T47D (cell line): ENCODE measurements around the gene FNDC3B.

Experiments used
- DNase-seq, 2 experiments: peaks; one replicate each; pipeline versions ENCODE4 v3.0.0 to v3.0.0-alpha.2; 2011 to 2012; ENCODE audit warnings: low read depth in 1 of 2, low spot score in 1 of 2
- JUND ChIP-seq: IDR thresholded peaks from 2 replicates; pipeline ENCODE4 v1.6.1; 2012; ENCODE audit warnings: low read depth
- in situ Hi-C: cut with HindIII; loops from 2 replicates; pipeline ENCODE4 v1.10.0; 2016; ENCODE audit warnings: low sequenced_read_pairs, low pct_unique_long_range_greater_than_20kb

The FNDC3B gene

DNA sequence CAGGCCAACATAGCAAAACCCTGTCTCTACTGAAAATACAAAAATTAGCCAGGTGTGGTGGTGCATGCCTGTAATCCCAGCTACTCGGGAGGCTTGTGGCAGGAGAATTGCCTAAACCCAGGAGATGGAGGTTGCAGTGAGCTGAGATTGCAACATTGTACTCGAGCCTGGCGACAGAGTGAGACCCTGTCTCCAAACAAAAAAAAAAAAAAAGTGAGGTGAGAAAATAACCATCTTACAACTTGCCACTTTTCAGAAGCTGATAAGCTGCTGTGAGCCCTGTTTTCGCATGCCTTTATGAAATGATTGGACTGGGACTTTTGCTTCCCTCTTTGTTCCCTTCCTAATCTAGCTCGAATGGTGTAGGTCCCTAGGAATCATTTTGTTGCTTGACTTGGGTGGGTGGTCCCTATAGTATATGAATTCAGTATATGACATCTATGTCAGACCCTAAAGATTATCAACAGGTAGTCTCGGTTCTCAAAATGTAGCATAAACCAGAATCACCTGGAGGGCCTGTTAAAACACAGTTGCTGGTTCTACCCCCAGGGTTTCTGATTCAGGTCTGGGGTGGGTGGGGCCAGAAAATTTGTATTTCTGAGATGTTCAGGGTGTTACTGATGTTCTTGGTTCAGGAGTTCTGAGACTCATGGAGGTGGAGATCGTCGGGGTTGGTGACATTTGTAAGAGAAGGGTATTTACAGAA is 107.9 kb downstream of the FNDC3B start:
- in situ Hi-C loops, result no loop called here
- no peak for TF ChIP-seq JUND
- DNase-seq, result no peak

DNA sequence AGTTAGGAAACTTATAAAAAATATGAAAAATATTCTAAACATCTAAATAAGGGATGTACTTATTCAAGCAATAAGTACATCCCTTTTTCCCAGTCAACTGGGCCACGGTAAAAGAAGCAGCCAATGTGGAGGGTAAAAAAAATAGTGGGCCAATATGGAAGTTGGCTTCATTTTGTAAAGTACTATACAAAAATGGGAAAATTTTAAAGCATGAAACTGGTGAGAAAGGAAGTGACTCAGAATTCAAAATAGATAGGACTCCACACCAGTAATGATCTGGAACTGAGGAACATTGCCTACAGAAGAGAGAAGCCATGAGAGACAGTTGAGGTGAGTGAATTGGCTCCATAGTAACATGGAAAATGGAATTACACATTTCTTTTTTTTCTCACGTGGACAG is 108.9 kb downstream of the FNDC3B start:
- no peak for DNase-seq
- TF ChIP-seq JUND, result no peak
- in situ Hi-C loops, result no loop called here

DNA sequence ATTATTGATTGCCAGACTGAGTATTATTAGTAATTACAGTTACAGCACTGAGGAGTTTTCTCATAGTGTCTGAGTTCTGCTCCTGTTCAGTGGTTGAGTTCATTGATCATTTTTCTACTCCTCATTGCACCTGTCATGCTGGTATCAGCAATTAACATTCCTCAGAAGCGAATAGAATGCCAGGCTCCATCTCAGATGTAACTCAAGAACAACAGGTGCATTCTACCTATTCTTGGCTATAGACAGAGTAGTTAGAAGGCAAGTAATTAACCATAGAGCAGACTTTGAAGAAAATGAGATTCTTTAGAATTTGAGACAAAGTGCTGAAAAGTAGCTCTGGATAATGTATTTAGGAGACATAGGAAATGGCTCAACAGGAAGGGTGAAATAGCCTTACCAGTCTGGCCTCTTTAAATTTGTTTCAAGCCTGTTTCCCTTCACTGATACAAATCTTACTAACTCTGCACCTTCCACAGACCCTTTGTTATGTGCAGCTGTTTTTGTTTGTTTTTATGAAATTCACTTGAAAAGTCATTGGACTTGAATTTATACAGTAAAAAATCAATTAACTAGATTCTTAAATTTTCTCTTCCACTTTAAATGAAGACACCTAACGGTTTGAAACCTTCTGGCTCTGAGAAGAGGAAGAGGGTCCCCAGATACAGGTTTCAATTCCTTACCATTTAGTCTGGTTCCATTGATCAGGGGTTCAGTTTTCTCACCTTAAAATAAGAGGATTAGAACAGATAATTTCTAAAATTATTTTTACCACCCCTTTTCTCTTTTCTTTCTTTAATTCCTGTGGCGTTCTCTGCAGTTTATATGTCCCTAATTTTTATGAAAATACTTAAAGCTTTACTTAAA is 109.6 kb downstream of the FNDC3B start:
- no peak for DNase-seq
- in situ Hi-C loops, result no loop called here
- TF ChIP-seq JUND, result no peak

DNA sequence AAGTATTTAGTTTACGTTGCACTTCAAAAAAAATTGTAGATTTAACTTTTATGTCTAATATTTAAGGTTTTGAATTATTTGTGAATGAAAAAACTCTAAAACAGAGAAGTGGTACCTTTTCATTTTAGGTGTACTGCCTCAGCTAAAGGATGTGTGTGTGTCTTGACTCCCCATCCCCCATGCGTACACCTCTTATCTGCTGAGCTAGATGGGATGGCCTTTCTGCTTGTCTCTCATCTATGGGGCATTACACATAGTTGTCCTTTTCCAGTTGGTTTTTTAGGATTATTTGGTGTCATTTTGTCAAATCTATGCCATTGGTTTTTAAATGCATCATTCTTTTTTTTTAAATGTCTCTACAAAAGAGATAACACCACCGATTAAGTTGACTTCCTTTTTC is 110.9 kb downstream of the FNDC3B start:
- DNase-seq, result no peak
- TF ChIP-seq JUND, result no peak
- in situ Hi-C loops, result no loop called here

DNA sequence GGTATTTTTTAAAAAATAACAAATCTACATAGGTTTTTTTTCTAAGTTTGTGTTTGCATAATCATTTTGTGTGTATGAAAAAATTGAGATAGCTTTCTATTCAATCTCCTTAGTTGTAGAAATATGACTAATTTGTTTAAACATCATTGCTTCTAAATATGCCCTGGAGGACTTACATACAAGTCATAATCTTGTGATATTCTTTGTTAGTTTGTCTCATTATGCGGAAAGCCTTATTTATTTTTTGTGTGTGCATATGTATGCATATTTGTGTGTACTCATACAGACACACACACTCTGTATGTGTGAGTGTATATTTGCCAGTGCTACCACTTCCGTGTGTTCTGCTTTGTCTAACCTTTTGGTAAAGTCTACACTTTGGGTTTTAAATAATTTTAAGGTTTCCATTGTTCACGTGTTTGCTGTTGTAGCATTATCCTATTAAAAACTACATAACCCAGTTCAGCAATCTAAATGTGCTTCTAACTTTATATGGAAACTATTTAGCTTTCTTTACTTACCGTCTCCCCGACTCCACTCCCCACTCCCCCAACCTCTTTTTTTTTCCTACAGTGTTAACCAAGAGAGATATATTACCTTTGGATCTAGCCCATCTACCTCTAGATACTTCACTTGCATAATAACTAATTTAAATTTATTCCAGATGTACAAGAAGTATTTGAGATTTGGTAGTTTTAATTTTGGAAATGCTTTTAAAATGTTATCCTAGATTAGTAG is 111.7 kb downstream of the FNDC3B start:
- DNase-seq, result no peak
- TF ChIP-seq JUND, result no peak
- in situ Hi-C loops, result no loop called here

DNA sequence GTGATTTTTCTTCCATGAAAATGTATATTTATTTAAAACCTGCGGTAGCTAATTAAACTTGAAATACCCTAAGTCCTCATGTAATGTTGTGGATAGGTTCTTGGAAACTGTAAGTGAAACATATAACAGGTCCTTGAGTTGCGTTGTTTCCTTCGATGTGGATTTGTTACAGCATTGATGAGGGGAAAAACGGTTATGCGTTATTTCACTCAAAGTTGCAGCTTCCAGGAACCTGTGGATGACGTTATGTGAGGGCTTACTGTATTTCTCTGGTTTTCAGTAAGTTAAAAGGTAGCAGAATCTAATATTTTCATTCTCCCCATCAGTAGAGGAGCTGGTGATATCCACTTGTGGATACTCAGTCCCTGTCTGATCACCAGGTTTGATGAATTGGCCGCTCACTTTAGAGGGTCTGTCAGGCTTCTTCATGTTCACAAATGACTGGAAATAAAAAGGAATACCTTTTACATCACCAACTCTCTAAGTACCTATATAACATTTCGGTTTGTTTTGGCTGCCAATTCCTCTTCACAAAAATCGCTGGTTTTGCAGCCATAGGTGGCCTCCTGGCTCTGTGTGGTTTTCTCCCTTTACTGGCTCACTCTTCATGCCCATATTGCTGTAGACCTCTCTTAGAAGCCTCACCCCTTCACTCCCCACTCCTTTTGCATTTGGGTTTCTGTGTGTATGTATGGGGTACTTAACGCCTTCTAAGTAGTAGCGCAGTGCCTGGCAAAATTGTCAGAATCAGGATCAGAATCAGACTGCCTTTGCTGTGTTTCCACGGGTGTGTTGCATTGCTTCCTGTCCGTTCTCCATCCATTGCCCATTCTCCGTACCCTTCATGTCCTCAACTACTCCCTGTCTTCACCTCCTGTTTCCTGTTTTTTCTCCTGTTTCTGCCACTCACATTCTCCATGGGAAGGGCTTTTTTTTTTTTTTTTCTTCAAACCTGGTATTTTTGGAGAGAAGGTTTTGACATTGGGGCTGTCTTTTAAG is 112.6 kb downstream of the FNDC3B start:
- no peak for DNase-seq
- TF ChIP-seq JUND, result no peak
- in situ Hi-C loops, result no loop called here

DNA sequence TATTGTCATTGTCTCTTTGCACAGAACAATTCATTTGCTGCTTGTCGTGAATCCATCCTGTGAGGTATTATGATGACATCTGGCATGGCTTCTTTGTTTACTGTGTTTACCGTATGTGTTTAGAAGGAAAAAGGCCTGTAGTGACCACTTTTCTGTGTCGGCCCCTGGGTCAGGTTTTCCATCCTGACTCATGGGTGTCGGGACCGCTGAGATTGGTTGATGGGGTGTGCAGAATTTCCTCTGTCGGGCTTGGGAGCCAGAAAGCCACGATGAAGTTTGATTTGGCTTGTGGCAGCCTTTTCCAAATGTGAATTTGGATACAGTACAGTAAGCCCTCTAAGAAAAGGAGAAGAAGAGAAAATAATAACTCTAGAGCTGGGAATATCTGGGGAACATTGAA is 113.5 kb downstream of the FNDC3B start:
- TF ChIP-seq JUND, result no peak
- in situ Hi-C loops, result no loop called here
- DNase-seq, result no peak

DNA sequence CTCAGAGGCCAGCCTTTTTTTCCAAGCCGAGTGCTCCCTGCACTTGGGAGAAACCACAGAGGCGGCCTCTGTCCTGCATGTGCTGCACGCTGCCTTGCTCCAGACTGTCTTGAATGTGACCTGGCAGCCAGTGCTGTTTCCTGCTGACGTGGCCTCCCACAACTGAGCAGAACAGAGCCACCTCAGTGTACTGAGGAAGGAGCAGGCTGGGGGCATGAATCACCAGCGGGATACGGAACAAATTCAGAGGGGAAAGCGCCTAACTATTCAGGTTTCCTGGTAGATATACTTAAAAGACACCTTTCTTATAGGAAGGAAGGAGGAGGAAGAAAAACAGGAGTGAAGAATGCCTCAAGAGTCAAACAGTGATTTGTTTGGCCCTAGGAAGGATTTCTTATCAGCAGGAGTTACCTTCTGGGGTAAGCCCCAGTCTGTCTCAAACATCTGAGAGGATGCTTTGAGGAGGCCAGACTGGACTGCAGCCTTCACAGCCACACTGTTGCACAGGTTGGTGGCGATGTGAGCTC is 114.0 kb downstream of the FNDC3B start:
- TF ChIP-seq JUND, result no peak
- DNase-seq, result peak in 1 of 2 experiments; percentile 64
- in situ Hi-C loops, result no loop called here

DNA sequence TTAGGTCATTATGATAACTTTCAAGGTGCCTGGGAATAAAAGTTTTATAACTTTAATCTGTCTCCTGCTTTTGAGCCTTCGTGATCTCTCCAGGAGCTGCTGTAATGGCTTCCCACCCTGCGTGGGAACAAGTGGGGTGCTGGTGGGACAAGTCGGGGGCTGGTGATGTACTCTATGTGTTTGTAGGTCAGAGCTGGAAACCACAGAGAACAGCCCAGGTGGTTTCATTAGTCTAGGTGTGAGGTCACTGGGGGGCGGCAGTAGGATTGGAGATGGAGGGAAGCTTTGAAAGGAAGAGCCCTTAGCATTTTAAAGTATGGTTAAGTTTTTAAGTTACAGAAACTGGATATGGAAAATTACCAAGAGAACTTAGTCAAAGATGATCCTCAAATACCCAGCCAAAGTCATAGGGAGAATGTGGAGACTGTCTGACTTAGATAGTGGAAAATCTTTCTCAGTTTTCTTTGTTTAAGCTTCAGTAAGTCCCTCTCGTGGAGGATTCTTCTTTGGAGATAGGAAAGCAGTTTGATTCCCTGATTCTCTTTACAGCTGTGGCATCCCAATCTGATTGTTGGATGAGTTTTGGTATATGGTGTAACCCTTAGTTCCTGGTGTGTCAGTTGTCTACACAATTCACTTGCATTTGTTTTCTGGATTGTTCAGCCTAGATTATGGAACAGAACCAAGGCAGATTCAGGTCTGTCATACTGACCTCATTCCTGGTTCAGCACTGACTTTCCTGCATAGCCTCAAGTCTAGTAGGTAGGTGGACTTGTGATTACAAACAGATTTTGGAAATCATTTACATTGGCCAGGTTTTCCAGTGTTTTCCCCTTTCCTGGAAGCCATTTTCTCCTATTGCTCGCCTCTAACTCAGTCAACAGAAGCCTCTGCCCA is 115.6 kb downstream of the FNDC3B start:
- TF ChIP-seq JUND, result no peak
- no peak for DNase-seq
- in situ Hi-C loops, result no loop called here

DNA sequence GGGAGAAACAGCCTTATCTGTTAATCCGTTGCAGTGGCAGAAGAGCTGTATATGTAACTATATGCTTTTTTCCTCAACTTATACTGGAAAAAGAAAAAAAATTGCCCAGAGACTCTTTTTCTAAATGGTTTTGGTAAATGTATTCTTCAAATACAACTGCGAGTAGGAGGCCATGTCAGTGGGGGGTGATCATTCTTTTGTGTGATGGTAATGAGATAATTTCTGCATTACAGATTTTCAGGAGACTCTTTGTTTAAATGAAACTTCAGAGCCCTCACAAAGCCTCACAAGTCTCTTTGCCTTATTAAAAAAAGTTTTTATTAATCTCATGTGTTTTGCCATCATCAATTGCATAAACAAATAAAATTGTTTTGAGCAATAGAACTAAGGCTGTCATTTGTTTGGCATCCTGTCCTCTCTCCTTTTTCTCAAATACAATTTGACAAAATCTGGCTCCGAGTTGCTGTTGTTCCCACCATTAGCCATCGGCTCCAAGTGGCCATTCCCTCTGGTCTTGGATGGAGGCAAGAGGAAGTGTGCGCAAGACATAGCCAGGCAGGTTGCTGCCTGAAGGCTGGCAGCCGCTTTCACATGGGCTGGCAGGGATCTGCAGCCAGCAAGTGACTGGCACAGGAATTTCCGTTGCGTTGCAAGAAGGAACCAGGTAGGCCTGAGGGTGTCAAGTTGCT is 116.7 kb downstream of the FNDC3B start:
- in situ Hi-C loops, result no loop called here
- peak; percentile 87 to 94 for DNase-seq
- TF ChIP-seq JUND, result no peak
